K562 (cell line): ENCODE results near the gene TMEM139. TPM values are rescaled to one million over a fixed set of nuclear protein-coding genes. Genes with fewer than 3 reads are reported as not detected.

ENCODE experiments used
- ATAC-seq: fragments of 200-7000 bp; cut with Tn5 transposase; 3 replicates; pipeline ENCODE4 v1.9.1; 2020; ENCODE audit warnings: moderate library complexity
- BruUV-seq: library from RNA; stranded (reverse); fragments of 400-500 nt; replicated peaks from 2 replicates; lab custom pipeline; 2021; lab: Mats Ljungman, UMichigan
- CTCF ChIA-PET: fragments of 300-600 bp; formaldehyde crosslinking; extraction: SDS; loops from one replicate; lab custom pipeline; 2021; ENCODE audit warnings: low intra/inter-chr PET ratio; lab: Yijun Ruan, JAX
- POLR2A ChIA-PET: fragments of 300-600, 350-650 bp; sonication (Branson Sonifier 250); formaldehyde crosslinking; extraction: SDS; loops from one replicate; lab custom pipeline; 2021; ENCODE audit warnings: antibody characterized with exemption, inconsistent platforms; lab: Yijun Ruan, JAX
- DNase-seq, 4 experiments: peaks; one replicate each; pipeline versions ENCODE4 v3.0.0 to v3.0.0-alpha.2; 2011 to 2018; ENCODE audit warnings: low spot score in 3 of 4, mixed read lengths in 3 of 4; ENCODE audit errors: extremely low read depth in 1 of 4
- FAIRE-seq: peaks from 2 replicates; lab custom pipeline; 2011; peaks lifted over from hg19 to GRCh38; lab: Jason Lieb, UNC
- H2AFZ ChIP-seq: 2 replicates; pipeline ENCODE4 v1.6.0; 2011; ENCODE audit warnings: low read depth, low read length, control low read depth, inconsistent platforms
- H3K27ac ChIP-seq: fragments of 200-600 bp; 3 replicates; pipeline ENCODE4 v1.8.0; 2011; ENCODE audit warnings: low read depth, mild to moderate bottlenecking, control low read depth, inconsistent platforms, low read length, moderate library complexity, mixed read lengths; ENCODE audit errors: extremely low read depth
- H3K27me3 ChIP-seq, 2 experiments: fragments of 300-600 bp in 1 of 2; 2 replicates in 1 of 2; 3 replicates in 1 of 2; pipeline versions ENCODE4 v1.6.0 to v1.8.0; 2011; ENCODE audit warnings: inconsistent platforms in 2 of 2, low read length in 2 of 2, mild to moderate bottlenecking in 1 of 2, mixed read lengths in 1 of 2, moderate library complexity in 1 of 2; ENCODE audit not compliant: control insufficient read depth in 2 of 2, insufficient read depth in 2 of 2
- H3K36me3 ChIP-seq: fragments of 300-600 bp; 3 replicates; pipeline ENCODE4 v1.8.0; 2011; ENCODE audit warnings: mild to moderate bottlenecking, low read length, inconsistent platforms; ENCODE audit not compliant: control insufficient read depth, insufficient read depth
- H3K4me1 ChIP-seq, 2 experiments: fragments of 200-600 bp in 1 of 2; replicated peaks in 1 of 2; 2 replicates in 1 of 2; 3 replicates in 1 of 2; pipeline versions ENCODE4 v1.5.1 to v1.8.0; 2011; ENCODE audit warnings: inconsistent platforms in 2 of 2, low read length in 2 of 2, mild to moderate bottlenecking in 1 of 2, mixed read lengths in 1 of 2, moderate library complexity in 1 of 2; ENCODE audit not compliant: control insufficient read depth in 2 of 2, insufficient read depth in 2 of 2
- H3K4me2 ChIP-seq: 2 replicates; pipeline ENCODE4 v1.6.1; 2011; ENCODE audit warnings: low read length, control low read depth, inconsistent platforms, mixed read lengths; ENCODE audit not compliant: insufficient read depth
- H3K4me3 ChIP-seq: fragments of 200-600 bp; sonication (generic), shearing (Covaris generic); 2 replicates; pipeline ENCODE4 v1.5.1; 2016; ENCODE audit warnings: control low read depth, inconsistent platforms
- H3K79me2 ChIP-seq: fragments of 200-600 bp; 3 replicates; pipeline ENCODE4 v1.8.0; 2011; ENCODE audit warnings: low read length, inconsistent platforms; ENCODE audit not compliant: control insufficient read depth, insufficient read depth
- H3K9ac ChIP-seq, 2 experiments: 2 replicates each; pipeline versions ENCODE4 v1.6.0 to v1.6.1; 2011; ENCODE audit warnings: low read depth in 2 of 2, low read length in 2 of 2, control low read depth in 1 of 2, inconsistent platforms in 1 of 2, mild to moderate bottlenecking in 1 of 2, mixed read lengths in 1 of 2; ENCODE audit not compliant: insufficient read depth in 1 of 2
- H3K9me1 ChIP-seq: one replicate; pipeline ENCODE4 v1.6.0; 2011; ENCODE audit warnings: inconsistent platforms, mild to moderate bottlenecking, low read length, moderate library complexity; ENCODE audit not compliant: control insufficient read depth, insufficient read depth
- H3K9me3 ChIP-seq: replicated peaks from 2 replicates; pipeline ENCODE4 v1.5.1; 2011; ENCODE audit warnings: low read depth, low read length, inconsistent platforms; ENCODE audit not compliant: control insufficient read depth, insufficient read depth
- H4K20me1 ChIP-seq: replicated peaks from 2 replicates; pipeline ENCODE4 v1.6.1; 2011; ENCODE audit warnings: low read length, inconsistent platforms, mixed read lengths; ENCODE audit not compliant: control insufficient read depth, insufficient read depth
- BRF1 ChIP-seq: IDR thresholded peaks from 3 replicates; pipeline ENCODE4 v1.6.1; 2011; ENCODE audit warnings: borderline replicate concordance, mild to moderate bottlenecking; ENCODE audit not compliant: insufficient read length; ENCODE audit errors: extremely low read depth
- HDGF ChIP-seq: fragments of 450-650 bp; IDR thresholded peaks from 2 replicates; pipeline ENCODE4 v1.6.1; 2016
- PHF20 ChIP-seq: fragments of 450-650 bp; IDR thresholded peaks from 2 replicates; pipeline ENCODE4 v1.6.1; 2018; ENCODE audit not compliant: partially characterized antibody
- ZBTB1 ChIP-seq: sonication (generic); formaldehyde crosslinking; IDR thresholded peaks from 2 replicates; pipeline ENCODE4 v1.8.1; 2023; ENCODE audit warnings: missing genetic modification reagents, low read depth, mild to moderate bottlenecking, borderline replicate concordance
- ZNF175 ChIP-seq: fragments of 200-800 bp; sonication (Bioruptor generic); IDR thresholded peaks from 2 replicates; pipeline ENCODE4 v1.6.1; 2016; ENCODE audit warnings: low read depth, mild to moderate bottlenecking, missing genetic modification characterization, missing compliant biosample characterization
- WGBS: fragments of 100-300 bp; shearing (Covaris generic); methylation state at CpG from one replicate; pipeline ENCODE4 v1.1.6; 2016; ENCODE audit warnings: low coverage, mixed read lengths; ENCODE audit not compliant: insufficient coverage; ENCODE audit errors: missing lambda C conversion rate; 5-methylcytosine and 5-hydroxymethylcytosine counted together
- in situ Hi-C: fragments of 300-500 bp; cut with MboI; formaldehyde crosslinking; loops from 4 replicates; pipeline ENCODE4 v1.15.0; 2018; ENCODE audit warnings: inconsistent platforms, mixed read lengths
- intact Hi-C: fragments of 100-400 bp; cut with micrococcal nuclease; formaldehyde crosslinking; loops from 2 replicates; pipeline ENCODE4 v1.14.2; 2022
- polyA plus RNA-seq, 8 experiments: library from polyadenylated mRNA; depleted of rRNA in 4 of 8; stranded (reverse) in 5 of 8; unstranded in 3 of 8; fragments of >200 nt; fragmentation: Nextera tagmentation in 2 of 8; fragmentation: Illumina TruSeq in 1 of 8; extraction: Ambion mirVana in 2 of 8; extraction: Trizol in 1 of 8; gene quantifications; 2 replicates each; pipeline versions ENCODE4 v1.2.1 to v1.2.3, GENCODE V29; 2011 to 2014; ENCODE audit warnings: inconsistent platforms in 1 of 8, missing spikeins in 1 of 8
- total RNA-seq, 7 experiments: library from RNA; depleted of rRNA in 6 of 7; stranded (reverse); fragments of >200 nt in 6 of 7; fragmentation: Illumina TruSeq in 2 of 7; extraction: Trizol in 2 of 7; gene quantifications; 2 replicates each; pipeline versions ENCODE4 v1.2.1 to v1.2.3, GENCODE V29; 2011 to 2021; ENCODE audit warnings: low replicate concordance in 1 of 7
- TF ChIP-seq, protein P1 (sequence below): fragments of 250-450 bp; sonication (Bioruptor Pico); IDR thresholded peaks from 2 replicates; pipeline ENCODE4 v1.4.0; 2020; ENCODE audit warnings: mild to moderate bottlenecking, moderate library complexity
- TF ChIP-seq, protein P2 (sequence below): fragments of 450-650 bp; IDR thresholded peaks from 2 replicates; pipeline ENCODE4 v1.6.1; 2016; ENCODE audit warnings: mild to moderate bottlenecking, moderate library complexity

Gene TMEM139
- total and polyA plus RNA-seq, 9 of the 15 experiments (the other 6 are each of a cell fraction or from before 2014, with no cell fraction given): 0.27 to 1.8 (median 0.79) TPM

DNA sequence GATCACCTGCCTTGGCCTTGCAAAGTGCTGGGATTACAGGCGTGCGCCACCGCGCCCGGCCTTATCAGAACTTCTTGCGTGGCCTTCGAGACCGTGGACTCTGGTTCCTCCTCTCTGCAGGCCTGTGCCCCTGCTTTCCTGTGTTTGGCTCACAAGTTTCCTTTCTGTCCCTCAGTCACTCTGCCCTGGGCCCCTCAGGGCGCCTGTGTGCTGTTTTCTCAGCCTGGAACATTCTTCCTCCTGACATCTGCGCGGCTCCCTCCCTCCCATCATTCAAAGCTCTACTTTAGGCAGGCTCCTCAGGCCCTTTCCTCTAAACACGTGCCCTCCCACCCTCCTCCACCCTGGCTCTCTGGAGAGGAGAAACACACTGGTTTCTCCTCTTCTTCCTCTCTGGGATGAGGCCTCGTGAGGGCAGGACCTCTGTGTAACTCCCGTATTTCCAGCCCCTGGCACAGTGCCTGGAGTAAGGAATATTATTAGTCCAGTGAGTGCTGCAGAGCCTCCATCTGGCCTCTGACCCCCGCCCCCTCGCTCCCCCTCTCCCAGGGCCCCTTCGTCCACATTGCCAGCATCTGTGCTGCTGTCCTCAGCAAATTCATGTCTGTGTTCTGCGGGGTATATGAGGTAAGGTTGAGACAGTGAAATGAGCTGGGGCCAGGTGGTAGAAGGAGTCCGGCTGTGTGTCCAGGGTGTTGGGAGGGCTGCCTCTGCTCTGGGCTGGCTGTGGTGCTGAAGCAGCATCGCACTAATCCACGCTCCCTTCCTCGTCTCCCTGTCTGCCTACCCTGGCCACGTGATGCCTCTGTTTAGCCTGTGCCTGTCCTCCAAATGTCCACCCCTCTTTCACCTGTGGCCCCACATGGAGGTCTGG lies 38.2 kb downstream of the TMEM139 start:
- Histone ChIP-seq H3K4me1 (peaks cover 0 to 3% of the 10 kb centered on the region in 2 experiments; a peak in 1 of 5 replicates), H3K4me2 (no peak overlapping the region), H3K27me3 (peaks cover 44 to 71% of the 10 kb centered on the region in 2 experiments), H3K4me3 (no peak overlapping the region), H3K9me3 (no peaks in the 10 kb centered on the region), H3K36me3 (no peaks in the 10 kb centered on the region), H4K20me1 (no peaks in the 10 kb centered on the region), H2AFZ (peak overlapping the region; percentile 46; the same call in 1 of the 2 replicates), H3K79me2 (no peaks in the 10 kb centered on the region), H3K9ac (peak overlapping the region in 1 of 2 experiments; percentile 29; a peak in 2 of 4 replicates), H3K27ac (no peak overlapping the region), H3K9me1 (no peaks in the 10 kb centered on the region)
- in situ Hi-C loops: no loop called here
- 14% methylated on average over 20 of the region's 23 CpGs for WGBS
- intact Hi-C loops: loop anchor here (5.0 kb wide), 1 partner anchor 94 kb away; no protein-coding TSS in a partner anchor
- FAIRE-seq: no peak
- DNase-seq: no peak
- ChIA-PET CTCF (interaction anchor here (0.5 kb wide), 1 partner anchor 21 kb away, joined by 3 read pairs; no protein-coding TSS in a partner anchor), POLR2A (interaction anchor here (0.7 kb wide), 1 partner anchor 13 kb away, joined by 3 read pairs; no protein-coding TSS in a partner anchor)
- ATAC-seq: peak; percentile 14
- BruUV-seq: no TSS peak
- TF ChIP-seq, protein P1, sequence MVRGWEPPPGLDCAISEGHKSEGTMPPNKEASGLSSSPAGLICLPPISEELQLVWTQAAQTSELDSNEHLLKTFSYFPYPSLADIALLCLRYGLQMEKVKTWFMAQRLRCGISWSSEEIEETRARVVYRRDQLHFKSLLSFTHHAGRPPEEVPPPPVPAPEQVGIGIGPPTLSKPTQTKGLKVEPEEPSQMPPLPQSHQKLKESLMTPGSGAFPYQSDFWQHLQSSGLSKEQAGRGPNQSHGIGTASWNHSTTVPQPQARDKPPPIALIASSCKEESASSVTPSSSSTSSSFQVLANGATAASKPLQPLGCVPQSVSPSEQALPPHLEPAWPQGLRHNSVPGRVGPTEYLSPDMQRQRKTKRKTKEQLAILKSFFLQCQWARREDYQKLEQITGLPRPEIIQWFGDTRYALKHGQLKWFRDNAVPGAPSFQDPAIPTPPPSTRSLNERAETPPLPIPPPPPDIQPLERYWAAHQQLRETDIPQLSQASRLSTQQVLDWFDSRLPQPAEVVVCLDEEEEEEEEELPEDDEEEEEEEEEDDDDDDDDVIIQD (CRISPR knock-in tag): no peak
- TF ChIP-seq ZBTB1 (CRISPR knock-in tag) (no peak), PHF20 (no peak), ZNF175 (no peak), HDGF (no peak), BRF1 (no peak)
- TF ChIP-seq, protein P2, sequence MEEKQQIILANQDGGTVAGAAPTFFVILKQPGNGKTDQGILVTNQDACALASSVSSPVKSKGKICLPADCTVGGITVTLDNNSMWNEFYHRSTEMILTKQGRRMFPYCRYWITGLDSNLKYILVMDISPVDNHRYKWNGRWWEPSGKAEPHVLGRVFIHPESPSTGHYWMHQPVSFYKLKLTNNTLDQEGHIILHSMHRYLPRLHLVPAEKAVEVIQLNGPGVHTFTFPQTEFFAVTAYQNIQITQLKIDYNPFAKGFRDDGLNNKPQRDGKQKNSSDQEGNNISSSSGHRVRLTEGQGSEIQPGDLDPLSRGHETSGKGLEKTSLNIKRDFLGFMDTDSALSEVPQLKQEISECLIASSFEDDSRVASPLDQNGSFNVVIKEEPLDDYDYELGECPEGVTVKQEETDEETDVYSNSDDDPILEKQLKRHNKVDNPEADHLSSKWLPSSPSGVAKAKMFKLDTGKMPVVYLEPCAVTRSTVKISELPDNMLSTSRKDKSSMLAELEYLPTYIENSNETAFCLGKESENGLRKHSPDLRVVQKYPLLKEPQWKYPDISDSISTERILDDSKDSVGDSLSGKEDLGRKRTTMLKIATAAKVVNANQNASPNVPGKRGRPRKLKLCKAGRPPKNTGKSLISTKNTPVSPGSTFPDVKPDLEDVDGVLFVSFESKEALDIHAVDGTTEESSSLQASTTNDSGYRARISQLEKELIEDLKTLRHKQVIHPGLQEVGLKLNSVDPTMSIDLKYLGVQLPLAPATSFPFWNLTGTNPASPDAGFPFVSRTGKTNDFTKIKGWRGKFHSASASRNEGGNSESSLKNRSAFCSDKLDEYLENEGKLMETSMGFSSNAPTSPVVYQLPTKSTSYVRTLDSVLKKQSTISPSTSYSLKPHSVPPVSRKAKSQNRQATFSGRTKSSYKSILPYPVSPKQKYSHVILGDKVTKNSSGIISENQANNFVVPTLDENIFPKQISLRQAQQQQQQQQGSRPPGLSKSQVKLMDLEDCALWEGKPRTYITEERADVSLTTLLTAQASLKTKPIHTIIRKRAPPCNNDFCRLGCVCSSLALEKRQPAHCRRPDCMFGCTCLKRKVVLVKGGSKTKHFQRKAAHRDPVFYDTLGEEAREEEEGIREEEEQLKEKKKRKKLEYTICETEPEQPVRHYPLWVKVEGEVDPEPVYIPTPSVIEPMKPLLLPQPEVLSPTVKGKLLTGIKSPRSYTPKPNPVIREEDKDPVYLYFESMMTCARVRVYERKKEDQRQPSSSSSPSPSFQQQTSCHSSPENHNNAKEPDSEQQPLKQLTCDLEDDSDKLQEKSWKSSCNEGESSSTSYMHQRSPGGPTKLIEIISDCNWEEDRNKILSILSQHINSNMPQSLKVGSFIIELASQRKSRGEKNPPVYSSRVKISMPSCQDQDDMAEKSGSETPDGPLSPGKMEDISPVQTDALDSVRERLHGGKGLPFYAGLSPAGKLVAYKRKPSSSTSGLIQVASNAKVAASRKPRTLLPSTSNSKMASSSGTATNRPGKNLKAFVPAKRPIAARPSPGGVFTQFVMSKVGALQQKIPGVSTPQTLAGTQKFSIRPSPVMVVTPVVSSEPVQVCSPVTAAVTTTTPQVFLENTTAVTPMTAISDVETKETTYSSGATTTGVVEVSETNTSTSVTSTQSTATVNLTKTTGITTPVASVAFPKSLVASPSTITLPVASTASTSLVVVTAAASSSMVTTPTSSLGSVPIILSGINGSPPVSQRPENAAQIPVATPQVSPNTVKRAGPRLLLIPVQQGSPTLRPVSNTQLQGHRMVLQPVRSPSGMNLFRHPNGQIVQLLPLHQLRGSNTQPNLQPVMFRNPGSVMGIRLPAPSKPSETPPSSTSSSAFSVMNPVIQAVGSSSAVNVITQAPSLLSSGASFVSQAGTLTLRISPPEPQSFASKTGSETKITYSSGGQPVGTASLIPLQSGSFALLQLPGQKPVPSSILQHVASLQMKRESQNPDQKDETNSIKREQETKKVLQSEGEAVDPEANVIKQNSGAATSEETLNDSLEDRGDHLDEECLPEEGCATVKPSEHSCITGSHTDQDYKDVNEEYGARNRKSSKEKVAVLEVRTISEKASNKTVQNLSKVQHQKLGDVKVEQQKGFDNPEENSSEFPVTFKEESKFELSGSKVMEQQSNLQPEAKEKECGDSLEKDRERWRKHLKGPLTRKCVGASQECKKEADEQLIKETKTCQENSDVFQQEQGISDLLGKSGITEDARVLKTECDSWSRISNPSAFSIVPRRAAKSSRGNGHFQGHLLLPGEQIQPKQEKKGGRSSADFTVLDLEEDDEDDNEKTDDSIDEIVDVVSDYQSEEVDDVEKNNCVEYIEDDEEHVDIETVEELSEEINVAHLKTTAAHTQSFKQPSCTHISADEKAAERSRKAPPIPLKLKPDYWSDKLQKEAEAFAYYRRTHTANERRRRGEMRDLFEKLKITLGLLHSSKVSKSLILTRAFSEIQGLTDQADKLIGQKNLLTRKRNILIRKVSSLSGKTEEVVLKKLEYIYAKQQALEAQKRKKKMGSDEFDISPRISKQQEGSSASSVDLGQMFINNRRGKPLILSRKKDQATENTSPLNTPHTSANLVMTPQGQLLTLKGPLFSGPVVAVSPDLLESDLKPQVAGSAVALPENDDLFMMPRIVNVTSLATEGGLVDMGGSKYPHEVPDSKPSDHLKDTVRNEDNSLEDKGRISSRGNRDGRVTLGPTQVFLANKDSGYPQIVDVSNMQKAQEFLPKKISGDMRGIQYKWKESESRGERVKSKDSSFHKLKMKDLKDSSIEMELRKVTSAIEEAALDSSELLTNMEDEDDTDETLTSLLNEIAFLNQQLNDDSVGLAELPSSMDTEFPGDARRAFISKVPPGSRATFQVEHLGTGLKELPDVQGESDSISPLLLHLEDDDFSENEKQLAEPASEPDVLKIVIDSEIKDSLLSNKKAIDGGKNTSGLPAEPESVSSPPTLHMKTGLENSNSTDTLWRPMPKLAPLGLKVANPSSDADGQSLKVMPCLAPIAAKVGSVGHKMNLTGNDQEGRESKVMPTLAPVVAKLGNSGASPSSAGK: peak; percentile 50; the same call in 1 of the 2 replicates
